Measurements from ENCODE around the gene RCBTB2.

The RCBTB2 gene

DNA sequence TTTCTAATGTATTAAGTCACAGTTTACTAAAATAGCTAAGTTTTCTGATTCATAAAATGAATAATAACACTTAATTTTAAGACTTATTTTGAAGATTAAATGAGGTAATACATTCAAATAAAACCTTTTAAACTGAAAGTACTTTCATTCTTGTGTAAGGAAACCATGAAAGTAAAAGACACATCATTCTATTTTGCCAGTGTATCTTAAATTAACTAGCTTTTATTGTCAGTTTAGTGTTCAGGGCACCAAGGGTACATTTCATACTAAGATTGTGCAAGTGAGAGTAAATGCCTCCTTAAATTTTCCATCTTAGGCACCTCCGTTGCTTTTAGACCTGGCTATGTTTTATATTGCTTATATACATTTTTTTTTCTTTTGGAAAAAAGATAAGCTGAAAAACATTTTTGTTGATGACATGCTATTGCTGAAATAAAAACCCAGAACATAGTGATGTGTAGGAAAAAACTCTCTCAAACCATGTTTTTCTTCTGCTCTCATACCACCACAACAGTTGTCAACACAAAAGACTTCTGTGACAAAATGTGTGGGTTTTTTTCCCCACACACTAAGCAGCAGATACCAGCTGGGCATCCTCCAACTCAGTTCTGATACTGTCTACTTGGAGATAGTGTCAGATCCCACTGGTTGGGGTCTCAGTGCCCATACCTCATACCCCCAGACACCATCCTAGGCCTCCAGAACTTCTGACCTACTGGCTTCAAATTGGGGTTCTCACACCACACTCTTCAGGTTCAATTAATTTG, 89.3 kb downstream of the RCBTB2 start:
- DNase-seq = no peak

Measured in DMS53 (cell line).